Measurements from ENCODE around the gene TSPAN3. TPM values are rescaled to one million over a fixed set of nuclear protein-coding genes. Genes with fewer than 3 reads are reported as not detected.

The TSPAN3 gene
- polyA plus RNA-seq, 1 donor: 556 TPM

DNA sequence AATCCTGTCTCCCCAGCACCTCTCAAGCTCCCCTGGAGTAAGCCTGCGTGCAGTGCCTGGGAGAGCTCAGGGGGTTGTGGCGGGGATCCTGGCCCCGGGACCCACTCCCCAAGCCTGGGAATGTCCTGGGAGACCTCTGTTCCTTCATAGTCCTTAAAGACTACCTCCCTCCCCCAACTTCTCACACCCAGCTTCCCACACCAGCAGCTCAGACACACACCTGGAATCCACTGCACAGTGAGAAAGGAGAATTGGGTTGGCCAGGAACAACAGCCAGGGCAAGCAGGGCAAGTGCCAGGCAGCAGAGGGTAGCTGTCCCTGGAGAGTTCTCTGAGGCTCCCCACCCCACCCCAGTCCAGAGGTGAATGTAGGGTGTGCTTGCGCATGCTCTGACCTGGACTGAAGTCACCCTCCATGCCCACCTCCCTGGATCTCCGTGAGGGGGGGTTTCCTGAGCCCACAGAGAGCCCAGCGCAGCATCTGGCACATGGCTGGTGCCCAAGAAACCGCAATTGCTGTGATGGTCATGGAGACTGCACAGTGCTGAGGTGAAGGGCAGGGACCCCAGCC, 53.7 kb downstream of the TSPAN3 start:
- Histone ChIP-seq H3K4me1 (ENCODE audit: control insufficient read depth, insufficient read depth, low read length) (no peaks in the 10 kb centered on the region), H3K27ac (ENCODE audit: low read length) (no peak overlapping the region), H3K9me3 (ENCODE audit: control insufficient read depth, low read depth, low read length) (no peaks in the 10 kb centered on the region), H3K27me3 (ENCODE audit: control insufficient read depth, insufficient read depth, low read length) (no peaks in the 10 kb centered on the region), H3K4me3 (ENCODE audit: low read length) (no peak overlapping the region), H3K36me3 (ENCODE audit: control insufficient read depth, insufficient read depth, low read length) (no peaks in the 10 kb centered on the region)
- no CpG with 5 or more reads among the region's 7 CpGs for WGBS (ENCODE audit: insufficient coverage, low lambda C conversion rate)
- no peak for DNase-seq

DNA sequence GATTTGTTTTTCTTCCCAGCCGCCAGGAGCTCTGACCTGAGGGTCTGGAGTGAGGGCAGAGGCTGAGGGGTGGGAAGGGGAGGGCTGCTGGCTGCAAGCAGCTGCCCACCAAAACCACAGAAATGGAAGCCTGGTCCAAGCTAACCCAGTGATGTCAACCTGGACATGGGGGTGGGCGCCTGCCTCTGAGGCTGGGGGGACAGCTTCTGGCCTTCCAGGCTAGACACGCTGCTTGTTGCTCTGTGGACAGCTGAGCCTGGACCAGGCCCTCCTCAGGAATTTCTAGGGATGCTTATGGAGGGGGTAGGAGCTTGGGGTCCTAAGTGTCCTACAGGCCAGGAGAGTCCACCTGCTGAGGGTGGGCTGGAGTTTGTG, 54.6 kb downstream of the TSPAN3 start:
- no CpG with 5 or more reads among the region's 3 CpGs for WGBS (ENCODE audit: insufficient coverage, low lambda C conversion rate)
- no peak for DNase-seq
- Histone ChIP-seq H3K4me3 (ENCODE audit: low read length) (no peak overlapping the region), H3K4me1 (ENCODE audit: control insufficient read depth, insufficient read depth, low read length) (no peaks in the 10 kb centered on the region), H3K27me3 (ENCODE audit: control insufficient read depth, insufficient read depth, low read length) (no peaks in the 10 kb centered on the region), H3K9me3 (ENCODE audit: control insufficient read depth, low read depth, low read length) (no peaks in the 10 kb centered on the region), H3K36me3 (ENCODE audit: control insufficient read depth, insufficient read depth, low read length) (no peaks in the 10 kb centered on the region), H3K27ac (ENCODE audit: low read length) (no peak overlapping the region)

DNA sequence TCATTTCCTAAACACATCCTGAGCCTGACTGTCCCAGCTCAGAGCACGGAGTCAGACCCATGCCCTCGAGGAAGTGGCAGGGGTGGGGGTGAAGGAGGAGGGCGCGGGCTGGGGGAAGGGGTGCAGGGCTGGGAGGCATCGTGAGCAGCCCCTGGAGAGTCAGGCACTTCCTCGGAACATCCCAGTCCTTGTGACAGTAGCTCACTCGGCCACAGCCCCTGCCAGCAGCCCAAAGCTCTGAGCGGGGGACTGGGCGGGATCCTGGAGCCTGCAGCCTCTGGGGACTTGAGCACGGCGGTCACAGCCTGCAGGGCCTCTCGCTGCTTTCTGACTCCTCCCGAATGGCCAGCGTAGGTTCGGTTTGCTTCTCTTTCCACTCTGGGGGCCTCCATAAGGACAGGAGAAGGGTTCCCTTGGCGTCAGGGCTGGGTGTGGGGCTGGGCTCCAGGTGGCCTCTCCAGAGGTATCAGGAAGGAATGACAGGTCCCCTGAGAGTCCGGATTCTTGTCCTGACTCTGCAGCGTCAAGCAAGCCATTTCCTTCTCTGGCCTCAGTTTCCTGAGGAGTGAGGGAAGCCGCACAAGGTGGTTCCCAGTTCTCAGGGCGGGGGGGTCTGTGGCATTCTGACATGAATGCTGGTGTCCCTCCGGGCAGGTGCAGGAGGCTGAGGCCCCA, 55.1 kb downstream of the TSPAN3 start:
- DNase-seq: no peak
- no CpG with 5 or more reads among the region's 21 CpGs for WGBS (ENCODE audit: insufficient coverage, low lambda C conversion rate)

DNA sequence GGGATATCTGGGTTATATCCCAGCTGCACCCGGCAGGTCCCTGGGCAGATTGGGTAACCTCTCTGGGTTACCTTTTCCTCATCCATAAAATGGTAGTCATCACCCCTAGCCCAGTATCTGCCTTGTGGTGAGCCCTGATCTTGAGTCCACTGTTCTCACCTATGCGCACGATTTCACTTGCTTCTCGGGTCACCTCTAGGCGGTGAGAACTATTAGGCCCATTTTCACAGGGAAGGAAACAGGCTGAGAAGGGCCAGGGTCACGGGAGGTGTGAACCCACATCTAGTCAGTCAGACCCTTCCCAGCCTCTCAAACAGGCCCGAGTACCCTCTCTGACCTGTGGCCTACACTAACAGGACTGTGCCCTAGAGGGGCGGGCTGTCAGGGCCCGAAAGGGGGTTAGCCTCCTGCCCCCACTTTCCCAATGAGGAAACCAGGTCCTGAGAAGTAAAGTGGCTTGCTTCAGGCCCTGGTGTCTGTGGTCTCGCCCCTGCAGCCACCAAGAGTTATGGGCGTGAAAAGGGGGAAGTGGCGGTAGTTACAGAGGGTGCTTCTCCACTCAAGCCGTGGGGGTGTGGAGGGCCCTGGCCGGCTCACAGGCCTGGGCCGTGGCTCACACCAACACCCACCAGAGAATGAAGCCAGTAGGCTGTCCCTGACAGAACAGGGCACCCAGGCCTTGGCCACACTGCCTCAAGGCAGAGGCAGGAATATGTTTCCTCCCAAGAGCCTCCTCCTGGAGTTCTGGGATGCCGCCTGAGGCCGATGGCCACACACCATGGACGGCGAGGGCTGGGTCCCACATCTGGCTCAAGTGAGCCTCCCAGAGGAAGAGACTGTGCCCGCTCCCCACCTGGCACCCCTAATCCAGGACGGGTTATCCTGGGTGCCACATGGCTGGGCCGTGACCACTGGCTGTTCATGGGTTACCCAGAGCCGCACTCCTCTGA, 56.5 kb downstream of the TSPAN3 start:
- H3K4me3 ChIP-seq (ENCODE audit: low read length): no peak overlapping the region
- H3K36me3 ChIP-seq (ENCODE audit: control insufficient read depth, insufficient read depth, low read length): no peaks in the 10 kb centered on the region
- no peaks in the 10 kb centered on the region for H3K4me1 ChIP-seq (ENCODE audit: control insufficient read depth, insufficient read depth, low read length)
- H3K9me3 ChIP-seq (ENCODE audit: control insufficient read depth, low read depth, low read length): no peaks in the 10 kb centered on the region
- DNase-seq: no peak
- no peak overlapping the region for H3K27ac ChIP-seq (ENCODE audit: low read length)
- H3K27me3 ChIP-seq (ENCODE audit: control insufficient read depth, insufficient read depth, low read length): no peaks in the 10 kb centered on the region
- WGBS (ENCODE audit: insufficient coverage, low lambda C conversion rate): no CpG with 5 or more reads among the region's 23 CpGs

More for the DNA sequence above, 55.1 kb downstream of the TSPAN3 start:
- H3K4me1 ChIP-seq (ENCODE audit: control insufficient read depth, insufficient read depth, low read length): no peaks in the 10 kb centered on the region
- no peaks in the 10 kb centered on the region for H3K9me3 ChIP-seq (ENCODE audit: control insufficient read depth, low read depth, low read length)
- H3K36me3 ChIP-seq (ENCODE audit: control insufficient read depth, insufficient read depth, low read length): no peaks in the 10 kb centered on the region
- H3K27me3 ChIP-seq (ENCODE audit: control insufficient read depth, insufficient read depth, low read length): no peaks in the 10 kb centered on the region
- no peak overlapping the region for H3K4me3 ChIP-seq (ENCODE audit: low read length)
- no peak overlapping the region for H3K27ac ChIP-seq (ENCODE audit: low read length)

DNA sequence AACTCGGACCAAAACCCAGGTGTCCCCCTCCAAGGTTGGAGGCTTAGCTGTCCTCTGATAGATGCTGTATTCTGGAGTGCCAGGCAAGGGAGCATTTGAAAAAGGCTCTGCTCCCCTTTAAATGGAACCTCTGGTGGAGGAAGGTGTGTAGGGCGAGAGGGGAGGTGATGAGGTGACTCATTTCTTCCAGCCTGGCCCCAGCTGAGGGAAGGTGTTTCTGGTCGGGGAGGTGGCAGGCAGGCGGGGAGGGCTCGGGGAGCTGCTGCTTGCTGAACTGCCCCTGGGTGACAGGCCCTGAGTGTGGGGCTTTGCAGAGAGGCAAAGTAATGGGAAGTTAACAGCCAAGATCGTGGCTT, 57.2 kb downstream of the TSPAN3 start:
- H3K4me3 ChIP-seq (ENCODE audit: low read length): no peak overlapping the region
- no peaks in the 10 kb centered on the region for H3K27me3 ChIP-seq (ENCODE audit: control insufficient read depth, insufficient read depth, low read length)
- no peaks in the 10 kb centered on the region for H3K4me1 ChIP-seq (ENCODE audit: control insufficient read depth, insufficient read depth, low read length)
- H3K36me3 ChIP-seq (ENCODE audit: control insufficient read depth, insufficient read depth, low read length): no peaks in the 10 kb centered on the region
- H3K27ac ChIP-seq (ENCODE audit: low read length): no peak overlapping the region
- DNase-seq: no peak
- H3K9me3 ChIP-seq (ENCODE audit: control insufficient read depth, low read depth, low read length): no peaks in the 10 kb centered on the region
- WGBS (ENCODE audit: insufficient coverage, low lambda C conversion rate): no CpG with 5 or more reads among the region's 6 CpGs

DNA sequence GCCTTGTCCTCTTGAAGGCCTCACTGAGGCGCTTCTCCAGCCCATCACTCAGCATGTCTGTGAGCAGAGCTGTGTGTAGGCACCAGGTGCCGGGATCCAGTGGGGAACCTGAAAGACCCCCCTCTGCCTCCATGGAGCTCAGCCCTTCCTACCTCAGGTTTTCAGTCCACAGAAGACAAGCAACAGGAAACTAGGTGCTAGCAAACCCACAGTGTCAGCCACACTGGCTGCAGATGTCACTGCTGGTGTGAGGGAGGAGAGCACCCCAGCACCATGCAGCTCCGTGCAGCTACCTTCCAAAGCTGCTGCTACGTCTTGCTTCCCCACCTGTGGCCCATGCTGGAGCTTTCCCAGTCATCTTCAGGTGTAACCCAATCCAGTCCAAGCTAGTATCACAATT, 58.0 kb downstream of the TSPAN3 start:
- H3K4me3 ChIP-seq (ENCODE audit: low read length): no peak overlapping the region
- H3K9me3 ChIP-seq (ENCODE audit: control insufficient read depth, low read depth, low read length): no peaks in the 10 kb centered on the region
- no peaks in the 10 kb centered on the region for H3K27me3 ChIP-seq (ENCODE audit: control insufficient read depth, insufficient read depth, low read length)
- no peak for DNase-seq
- no peak overlapping the region for H3K27ac ChIP-seq (ENCODE audit: low read length)
- WGBS (ENCODE audit: insufficient coverage, low lambda C conversion rate): no CpG with 5 or more reads among the region's 4 CpGs
- H3K4me1 ChIP-seq (ENCODE audit: control insufficient read depth, insufficient read depth, low read length): no peaks in the 10 kb centered on the region
- no peaks in the 10 kb centered on the region for H3K36me3 ChIP-seq (ENCODE audit: control insufficient read depth, insufficient read depth, low read length)

DNA sequence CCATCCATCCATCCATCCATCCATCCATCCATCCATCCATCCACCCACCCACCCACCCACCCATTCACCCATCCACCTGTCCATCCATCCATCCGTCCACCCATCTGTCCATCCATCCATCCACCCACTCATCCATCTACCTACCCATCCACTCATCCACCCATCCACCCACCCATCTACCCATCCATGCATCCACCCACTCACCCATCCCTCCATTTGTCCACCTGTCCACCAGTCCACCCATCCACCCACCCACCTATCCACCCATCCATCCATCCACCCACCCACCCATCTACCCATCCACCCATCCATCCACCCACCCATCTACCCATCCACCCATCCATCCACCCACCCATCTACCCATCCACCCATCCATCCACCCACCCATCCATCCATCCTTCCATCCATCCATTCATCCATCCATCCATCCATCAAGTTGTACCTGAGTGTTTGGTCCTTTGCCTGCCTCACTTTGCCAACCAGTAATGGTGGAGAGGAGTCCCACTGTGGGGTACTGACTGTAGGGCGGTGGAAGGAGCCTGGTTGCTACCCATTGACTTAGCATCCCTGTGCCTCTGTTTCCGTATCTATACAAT, 58.7 kb downstream of the TSPAN3 start:
- no peaks in the 10 kb centered on the region for H3K9me3 ChIP-seq (ENCODE audit: control insufficient read depth, low read depth, low read length)
- no peak overlapping the region for H3K4me3 ChIP-seq (ENCODE audit: low read length)
- H3K4me1 ChIP-seq (ENCODE audit: control insufficient read depth, insufficient read depth, low read length): no peaks in the 10 kb centered on the region
- no CpG with 5 or more reads among the region's 3 CpGs for WGBS (ENCODE audit: insufficient coverage, low lambda C conversion rate)
- H3K27ac ChIP-seq (ENCODE audit: low read length): no peak overlapping the region
- no peak for DNase-seq
- H3K36me3 ChIP-seq (ENCODE audit: control insufficient read depth, insufficient read depth, low read length): no peaks in the 10 kb centered on the region
- H3K27me3 ChIP-seq (ENCODE audit: control insufficient read depth, insufficient read depth, low read length): no peaks in the 10 kb centered on the region

DNA sequence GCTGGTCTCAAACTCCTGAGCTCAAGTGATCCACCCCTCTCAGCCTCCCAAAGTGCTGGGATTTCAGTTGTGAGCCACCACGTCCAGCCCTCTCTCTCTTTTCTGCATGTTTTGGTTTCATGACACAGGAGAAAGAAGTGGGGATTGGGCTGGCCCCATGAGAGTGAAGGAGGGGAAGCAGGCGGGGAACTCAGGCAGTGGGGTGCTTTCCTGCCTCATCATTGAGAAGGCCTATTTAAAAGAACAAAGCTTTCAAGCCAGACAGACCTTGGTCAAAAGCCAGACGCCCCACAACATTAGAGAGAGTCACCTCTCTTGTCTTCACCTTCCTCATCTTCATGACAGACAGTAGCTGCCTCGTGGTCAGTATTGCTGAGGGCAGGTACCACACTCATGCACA, 60.1 kb downstream of the TSPAN3 start:
- Histone ChIP-seq H3K27me3 (ENCODE audit: control insufficient read depth, insufficient read depth, low read length) (no peaks in the 10 kb centered on the region), H3K27ac (ENCODE audit: low read length) (no peak overlapping the region), H3K36me3 (ENCODE audit: control insufficient read depth, insufficient read depth, low read length) (no peaks in the 10 kb centered on the region), H3K4me3 (ENCODE audit: low read length) (no peak overlapping the region), H3K4me1 (ENCODE audit: control insufficient read depth, insufficient read depth, low read length) (no peaks in the 10 kb centered on the region), H3K9me3 (ENCODE audit: control insufficient read depth, low read depth, low read length) (no peaks in the 10 kb centered on the region)
- no CpG with 5 or more reads among the region's 4 CpGs for whole genome bisulfite sequencing (ENCODE audit: insufficient coverage, low lambda C conversion rate)
- no peak for DNase-seq

DNA sequence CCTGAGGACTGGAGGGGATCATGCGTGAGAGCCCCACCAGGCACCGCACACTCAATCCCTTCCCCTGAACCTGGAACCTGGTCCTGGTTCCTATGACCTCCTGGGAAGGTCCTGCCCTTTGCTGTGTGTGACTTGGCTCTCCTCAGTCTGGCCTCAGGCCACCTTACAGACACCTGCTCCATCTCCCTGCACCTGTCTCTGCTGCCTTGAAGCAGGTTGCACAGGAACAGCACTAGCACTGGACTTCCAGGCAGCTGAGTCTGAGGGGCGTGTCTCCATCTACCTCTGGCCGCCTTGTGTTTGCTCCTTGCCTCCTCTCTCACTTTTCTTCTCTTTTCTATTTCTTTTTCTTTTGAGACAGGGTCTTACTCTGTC, 60.6 kb downstream of the TSPAN3 start:
- H3K9me3 ChIP-seq (ENCODE audit: control insufficient read depth, low read depth, low read length): no peaks in the 10 kb centered on the region
- H3K4me1 ChIP-seq (ENCODE audit: control insufficient read depth, insufficient read depth, low read length): no peaks in the 10 kb centered on the region
- no peaks in the 10 kb centered on the region for H3K27me3 ChIP-seq (ENCODE audit: control insufficient read depth, insufficient read depth, low read length)
- H3K4me3 ChIP-seq (ENCODE audit: low read length): no peak overlapping the region
- no peak overlapping the region for H3K27ac ChIP-seq (ENCODE audit: low read length)
- DNase-seq: no peak
- WGBS (ENCODE audit: insufficient coverage, low lambda C conversion rate): no CpG with 5 or more reads among the region's 4 CpGs
- no peaks in the 10 kb centered on the region for H3K36me3 ChIP-seq (ENCODE audit: control insufficient read depth, insufficient read depth, low read length)

DNA sequence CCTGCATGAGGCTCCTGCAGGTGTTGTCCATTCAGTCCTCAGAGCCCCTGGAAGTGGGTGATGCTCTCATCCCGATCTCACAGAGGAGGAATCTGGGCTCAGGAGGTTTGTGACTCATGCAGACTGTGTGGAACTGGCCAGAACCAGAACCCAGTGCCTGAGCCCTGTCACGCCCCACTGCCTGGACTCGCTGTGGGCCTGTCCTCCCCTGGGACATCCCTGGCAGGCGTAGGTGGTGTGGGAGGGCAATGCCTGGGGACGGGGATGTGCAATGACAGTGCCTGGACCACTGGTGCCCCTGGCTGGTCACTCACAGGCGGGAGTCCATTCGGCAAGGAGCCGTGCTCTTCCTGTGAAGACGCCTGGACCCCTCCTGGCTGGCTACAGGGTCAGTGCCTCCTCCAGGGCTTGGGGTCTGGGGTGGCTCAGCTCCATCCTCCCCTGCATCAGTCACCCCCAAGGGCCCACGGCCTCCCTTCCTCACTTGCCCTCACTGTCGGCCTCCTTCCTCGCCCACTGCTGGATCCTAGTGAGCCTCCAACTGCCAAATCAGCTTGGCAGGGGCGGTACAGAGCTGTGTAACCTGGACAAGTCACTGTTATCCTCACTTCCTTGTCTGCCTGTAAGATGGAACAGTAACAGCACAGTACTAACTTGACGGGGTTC, 61.1 kb downstream of the TSPAN3 start:
- DNase-seq: no peak
- no peaks in the 10 kb centered on the region for H3K27me3 ChIP-seq (ENCODE audit: control insufficient read depth, insufficient read depth, low read length)
- no peaks in the 10 kb centered on the region for H3K4me1 ChIP-seq (ENCODE audit: control insufficient read depth, insufficient read depth, low read length)
- H3K4me3 ChIP-seq (ENCODE audit: low read length): no peak overlapping the region
- no peaks in the 10 kb centered on the region for H3K36me3 ChIP-seq (ENCODE audit: control insufficient read depth, insufficient read depth, low read length)
- WGBS (ENCODE audit: insufficient coverage, low lambda C conversion rate): no CpG with 5 or more reads among the region's 14 CpGs
- H3K9me3 ChIP-seq (ENCODE audit: control insufficient read depth, low read depth, low read length): no peaks in the 10 kb centered on the region
- no peak overlapping the region for H3K27ac ChIP-seq (ENCODE audit: low read length)

Data from large intestine (tissue), 3 donors.